Body of pancreas (tissue), 4 donors: ENCODE measurements around the gene PROX2. TPM values are rescaled to one million over a fixed set of nuclear protein-coding genes. Genes with fewer than 3 reads are reported as not detected.
A peak's percentile ranks its signal among the peaks of the same experiment; 100 is the strongest.

Source experiments
- ATAC-seq: fragments of 150-250 bp; one replicate; pipeline ENCODE4 v1.9.1; 2016
- DNase-seq, 4 donors: peaks; one replicate each; pipeline ENCODE4 v3.0.0-alpha.2; 2019
- H3K27ac ChIP-seq, 4 donors: fragments of 200-600 bp; sonication (generic); 1 replicate in 3 of 4; 2 replicates in 1 of 4; pipeline versions ENCODE4 v1.5.1 to v1.6.1; 2016 to 2019; ENCODE audit warnings: mild to moderate bottlenecking in 1 of 4, mixed read lengths in 1 of 4, moderate library complexity in 1 of 4
- H3K27me3 ChIP-seq, 2 donors: fragments of 200-600 bp; sonication (generic); one replicate each; pipeline ENCODE4 v1.6.0; 2016; ENCODE audit warnings: mild to moderate bottlenecking in 1 of 2
- H3K36me3 ChIP-seq, 2 donors: fragments of 200-600 bp; sonication (generic); replicated peaks in 1 of 2; 2 replicates each; pipeline ENCODE4 v1.5.1; 2016; ENCODE audit warnings: low read depth in 2 of 2; ENCODE audit not compliant: insufficient read depth in 1 of 2
- H3K4me1 ChIP-seq: fragments of 200-600 bp; sonication (generic); one replicate; pipeline ENCODE4 v1.6.0; 2016
- H3K4me3 ChIP-seq, 2 donors: fragments of 200-600 bp; sonication (generic); 1 replicate in 1 of 2; 2 replicates in 1 of 2; pipeline ENCODE4 v1.5.1; 2016 to 2019
- H3K9me3 ChIP-seq, 3 donors: fragments of 200-600 bp; sonication (generic); 1 replicate in 2 of 3; 2 replicates in 1 of 3; pipeline ENCODE4 v1.5.1; 2016
- POLR2A ChIP-seq, 3 donors: fragments of 450-650 bp; IDR thresholded peaks; one replicate each; pipeline ENCODE4 v1.6.1; 2016; ENCODE audit warnings: antibody characterized with exemption in 3 of 3, mild to moderate bottlenecking in 2 of 3
- WGBS, 2 donors: methylation state at CpG; one replicate each; pipeline ENCODE4 v1.1.5; 2017; 5-methylcytosine and 5-hydroxymethylcytosine counted together
- intact Hi-C: fragments of 100-400 bp; cut with DNase I; formaldehyde crosslinking; loops from one replicate; pipeline ENCODE4 v1.15.1; 2023
- total RNA-seq, 2 donors: library from RNA; depleted of rRNA; stranded (reverse); fragments of >200 nt; gene quantifications; one replicate each; pipeline ENCODE4 v1.1.0, GENCODE V29; 2016
- TF ChIP-seq, protein P1 (sequence below), 7 experiments: fragments of 450-650 bp in 4 of 7; fragments of 200-600 bp in 3 of 7; sonication (generic) in 3 of 7; IDR thresholded peaks; one replicate each; pipeline ENCODE4 v1.5.1; 2016 to 2019; ENCODE audit warnings: antibody characterized with exemption in 7 of 7

Gene PROX2
- total RNA-seq, 2 donors from 2014 or later: 0.52 TPM; not detected in 1

DNA sequence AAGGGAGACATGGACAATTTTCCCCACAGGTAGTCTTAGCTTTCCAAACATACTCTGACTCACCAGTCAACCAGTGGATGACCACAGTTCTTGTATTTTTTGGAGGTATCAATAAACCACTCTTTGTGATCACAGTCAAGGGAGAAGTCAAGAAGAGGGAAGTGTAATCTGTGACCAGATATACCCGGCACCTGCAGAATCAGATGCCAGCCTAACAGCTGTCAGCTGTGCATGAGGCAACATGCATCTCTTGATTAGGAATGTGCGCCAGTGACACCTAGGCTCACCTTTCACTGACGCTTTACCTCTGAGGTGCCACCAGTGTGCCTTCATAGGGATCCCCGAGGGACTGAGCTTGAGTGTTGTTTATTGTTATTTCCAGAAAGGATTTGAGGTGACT lies 20.0 kb downstream of the PROX2 start:
- ATAC-seq: no peak
- intact Hi-C loops: no loop called here

DNA sequence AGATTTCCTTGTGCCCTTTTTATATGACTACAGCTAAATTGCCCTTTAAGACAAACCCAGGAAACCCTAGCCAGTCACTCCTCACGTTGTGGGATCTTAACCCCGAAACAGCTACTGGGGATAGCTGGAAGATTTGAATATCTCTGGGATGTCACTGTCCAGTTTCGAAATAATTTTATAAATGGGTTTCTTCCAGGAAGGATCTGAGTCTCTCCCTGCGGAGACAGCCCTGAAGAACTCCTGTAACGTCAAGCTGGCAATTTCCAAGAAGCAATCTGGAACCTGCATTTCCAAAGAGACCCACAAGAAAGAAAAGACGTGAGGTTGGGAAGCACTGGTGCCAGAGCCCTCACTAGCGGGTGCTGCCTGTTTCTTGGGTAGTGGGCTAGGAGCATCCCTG lies 20.9 kb downstream of the PROX2 start:
- H3K27me3 ChIP-seq: no peaks in the 10 kb centered on the region
- H3K4me1 ChIP-seq: peaks cover 9% of the 10 kb centered on the region
- TF ChIP-seq POLR2A (IDR thresholded peaks at IDR 0.05): no peak
- TF ChIP-seq, protein P1, sequence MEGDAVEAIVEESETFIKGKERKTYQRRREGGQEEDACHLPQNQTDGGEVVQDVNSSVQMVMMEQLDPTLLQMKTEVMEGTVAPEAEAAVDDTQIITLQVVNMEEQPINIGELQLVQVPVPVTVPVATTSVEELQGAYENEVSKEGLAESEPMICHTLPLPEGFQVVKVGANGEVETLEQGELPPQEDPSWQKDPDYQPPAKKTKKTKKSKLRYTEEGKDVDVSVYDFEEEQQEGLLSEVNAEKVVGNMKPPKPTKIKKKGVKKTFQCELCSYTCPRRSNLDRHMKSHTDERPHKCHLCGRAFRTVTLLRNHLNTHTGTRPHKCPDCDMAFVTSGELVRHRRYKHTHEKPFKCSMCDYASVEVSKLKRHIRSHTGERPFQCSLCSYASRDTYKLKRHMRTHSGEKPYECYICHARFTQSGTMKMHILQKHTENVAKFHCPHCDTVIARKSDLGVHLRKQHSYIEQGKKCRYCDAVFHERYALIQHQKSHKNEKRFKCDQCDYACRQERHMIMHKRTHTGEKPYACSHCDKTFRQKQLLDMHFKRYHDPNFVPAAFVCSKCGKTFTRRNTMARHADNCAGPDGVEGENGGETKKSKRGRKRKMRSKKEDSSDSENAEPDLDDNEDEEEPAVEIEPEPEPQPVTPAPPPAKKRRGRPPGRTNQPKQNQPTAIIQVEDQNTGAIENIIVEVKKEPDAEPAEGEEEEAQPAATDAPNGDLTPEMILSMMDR (IDR thresholded peaks at IDR 0.05): no peak
- H3K4me3 ChIP-seq: no peak overlapping the region
- no peaks in the 10 kb centered on the region for H3K36me3 ChIP-seq
- ATAC-seq (no peak), DNase-seq (no peak)
- intact Hi-C loops: no loop called here
- 70 to 75% methylated on average over 7 of the region's 7 CpGs for WGBS, 2 donors
- no peaks in the 10 kb centered on the region for H3K9me3 ChIP-seq
- no peak overlapping the region for H3K27ac ChIP-seq

More for the DNA sequence above, 20.0 kb downstream of the PROX2 start:
- H3K27ac ChIP-seq: no peak overlapping the region
- peaks cover 9% of the 10 kb centered on the region for H3K4me1 ChIP-seq
- no peak for TF ChIP-seq POLR2A (IDR thresholded peaks at IDR 0.05)
- TF ChIP-seq, protein P1 (IDR thresholded peaks at IDR 0.05): no peak
- H3K36me3 ChIP-seq: no peaks in the 10 kb centered on the region
- WGBS, 2 donors: 58 to 76% methylated on average over 4 of the region's 4 CpGs
- no peaks in the 10 kb centered on the region for H3K9me3 ChIP-seq
- no peak for DNase-seq
- no peaks in the 10 kb centered on the region for H3K27me3 ChIP-seq
- H3K4me3 ChIP-seq: no peak overlapping the region

DNA sequence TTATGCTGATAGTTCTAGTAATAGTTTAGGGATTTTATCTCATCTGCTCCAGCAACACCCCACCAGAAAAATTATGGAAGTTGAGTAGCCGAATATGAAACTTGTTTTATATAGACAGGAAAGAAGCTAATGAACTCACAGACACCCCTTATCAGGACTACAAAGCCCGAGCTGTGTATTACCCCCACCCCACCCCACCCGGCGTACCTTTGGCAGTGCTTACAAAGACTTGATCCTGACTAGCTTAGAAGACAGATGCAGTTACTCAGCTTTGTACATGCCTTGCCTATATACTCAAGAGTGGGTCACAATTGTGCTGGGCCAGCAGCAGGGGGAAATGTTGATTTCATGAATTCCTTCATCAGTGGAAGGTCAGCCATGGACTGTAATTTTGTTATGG lies 22.4 kb downstream of the PROX2 start:
- Histone ChIP-seq H3K36me3 (no peaks in the 10 kb centered on the region), H3K4me1 (peaks cover 9% of the 10 kb centered on the region), H3K9me3 (no peaks in the 10 kb centered on the region), H3K27ac (peak overlapping the region in 3 of 4 donors; percentile 16 to 48 (median 43)), H3K4me3 (no peak overlapping the region), H3K27me3 (no peaks in the 10 kb centered on the region)
- 38 to 40% methylated on average over 4 of the region's 4 CpGs for WGBS, 2 donors
- intact Hi-C loops: no loop called here
- DNase-seq (no peak), ATAC-seq (peak; percentile 18)
- no peak for TF ChIP-seq POLR2A (IDR thresholded peaks at IDR 0.05)
- TF ChIP-seq, protein P1 (IDR thresholded peaks at IDR 0.05): no peak

DNA sequence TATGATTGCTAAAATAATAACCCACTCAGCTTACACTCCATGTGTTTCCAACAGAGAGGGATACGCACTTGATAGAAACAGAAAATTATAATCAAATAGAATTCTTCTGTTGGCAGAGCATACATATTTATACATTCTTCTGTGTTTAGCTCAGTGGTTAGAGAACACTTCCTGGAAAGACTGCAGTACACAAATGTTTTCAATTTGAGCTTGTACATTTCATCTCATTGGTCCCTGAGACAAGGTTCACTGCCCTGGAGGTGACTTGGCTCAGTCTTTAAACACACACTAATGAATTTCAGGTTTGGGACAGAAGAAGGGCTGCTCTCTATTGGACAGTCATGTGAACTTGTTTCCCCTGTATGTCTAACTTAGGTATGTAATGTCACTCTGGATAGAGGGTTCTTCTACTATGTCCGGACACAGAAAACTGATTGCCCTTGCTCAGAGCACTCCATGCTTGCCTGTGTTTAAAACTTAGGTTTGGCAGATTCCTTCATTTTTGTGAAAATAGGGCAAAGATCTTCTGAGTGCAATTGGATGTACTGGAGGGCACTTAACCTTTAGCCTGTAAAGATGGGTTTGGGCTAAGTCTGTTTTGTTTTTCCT lies 22.9 kb downstream of the PROX2 start:
- Histone ChIP-seq H3K4me1 (peaks cover 9% of the 10 kb centered on the region), H3K27ac (peak overlapping the region in 3 of 4 donors; percentile 16 to 48 (median 43)), H3K9me3 (no peaks in the 10 kb centered on the region), H3K27me3 (no peaks in the 10 kb centered on the region), H3K4me3 (no peak overlapping the region), H3K36me3 (no peaks in the 10 kb centered on the region)
- 20 to 32% methylated on average over 2 of the region's 2 CpGs for WGBS, 2 donors
- DNase-seq (no peak), ATAC-seq (peak; percentile 78)
- intact Hi-C loops: no loop called here
- TF ChIP-seq, protein P1 (IDR thresholded peaks at IDR 0.05): no peak
- TF ChIP-seq POLR2A (IDR thresholded peaks at IDR 0.05): no peak

DNA sequence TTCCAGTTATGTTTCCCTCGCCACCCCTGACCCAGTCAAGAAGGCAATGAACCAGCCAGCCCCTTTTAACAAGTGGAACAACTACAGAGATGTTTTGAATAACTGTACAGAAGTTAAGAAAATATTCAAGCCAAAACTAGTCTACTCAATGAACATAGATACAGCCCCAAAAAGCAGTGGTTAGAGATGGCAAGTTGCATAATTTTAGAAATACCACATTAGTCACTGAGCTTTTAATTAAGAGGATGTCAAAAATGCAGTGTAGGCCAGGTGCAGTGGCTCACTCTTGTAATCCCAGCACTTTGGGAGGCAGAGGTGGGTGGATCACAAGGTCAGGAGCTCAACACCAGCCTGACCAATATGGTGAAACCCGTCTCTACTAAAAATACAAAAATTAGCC lies 27.2 kb downstream of the PROX2 start:
- DNase-seq (no peak), ATAC-seq (no peak)
- TF ChIP-seq POLR2A (IDR thresholded peaks at IDR 0.05): no peak
- TF ChIP-seq, protein P1 (IDR thresholded peaks at IDR 0.05): no peak
- Histone ChIP-seq H3K27me3 (no peaks in the 10 kb centered on the region), H3K4me1 (no peaks in the 10 kb centered on the region), H3K9me3 (no peaks in the 10 kb centered on the region), H3K4me3 (no peak overlapping the region), H3K27ac (no peak overlapping the region), H3K36me3 (no peaks in the 10 kb centered on the region)
- 80 to 83% methylated on average over 2 of the region's 2 CpGs for WGBS, 2 donors
- intact Hi-C loops: no loop called here
